ENCODE measurements around the gene IKZF1.

DNA sequence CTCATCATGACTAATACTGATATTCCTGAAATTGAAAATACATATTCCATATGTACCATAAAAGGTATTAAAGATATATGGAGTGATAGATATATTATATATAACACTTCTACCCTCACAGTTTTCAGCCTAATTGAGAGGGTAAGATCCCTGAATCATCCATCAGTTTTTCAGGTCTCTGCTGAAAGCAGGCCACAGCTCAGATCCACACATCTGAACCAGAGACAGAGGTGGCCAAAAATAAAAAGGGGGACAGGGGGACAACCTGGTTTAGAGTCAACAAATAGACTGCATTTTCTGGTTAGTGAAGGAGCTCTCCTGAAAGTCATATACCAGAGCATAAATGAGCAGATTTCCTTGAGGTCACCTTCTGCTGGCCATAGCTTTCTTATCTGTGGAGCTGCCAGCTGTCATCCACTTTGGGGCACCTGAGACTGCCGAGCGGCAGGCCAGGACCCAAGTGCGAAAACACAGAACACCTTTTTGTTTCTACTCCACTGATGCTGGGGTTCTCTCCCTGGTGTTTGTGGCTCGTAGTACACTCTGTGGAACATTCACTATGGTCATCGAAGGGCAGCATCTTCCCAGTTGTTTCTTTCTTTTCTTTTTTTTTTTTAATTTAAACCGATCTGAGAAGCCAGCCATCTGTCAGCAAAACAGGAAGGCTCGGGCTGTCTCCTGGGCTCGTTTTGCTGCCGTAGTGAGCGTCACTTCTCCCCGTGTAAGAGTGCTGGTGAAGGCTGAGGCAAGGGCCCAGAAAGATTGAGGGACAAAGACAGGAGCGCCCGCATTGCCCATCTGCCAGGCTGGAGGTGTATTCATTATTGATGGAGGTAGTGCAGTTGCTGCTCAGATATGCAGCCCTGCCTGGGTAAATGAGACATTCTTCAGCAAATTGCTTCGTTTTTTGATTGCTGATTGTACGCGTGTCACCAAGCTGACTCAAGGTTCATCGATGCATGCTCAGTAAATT, 13.5 kb downstream of the IKZF1 start:
- TF ChIP-seq POLR2AphosphoS5 (IDR thresholded peaks at IDR 0.05; ENCODE audit: borderline replicate concordance, low read depth, low read length) (no peak), EZH2 (IDR thresholded peaks at IDR 0.05) (no peak), FOXP2 (optimal IDR thresholded peaks at IDR 0.05; ENCODE audit: control extremely low read depth, extremely low read length, insufficient read depth) (no peak)
